EH (cell line): ENCODE results near the gene TPTE.
"Not testable (repeated sequence)": the region's sequence is repeated elsewhere in the genome, so short reads cannot be mapped to it uniquely, and the experiment has no call there.

Source experiments
- DNase-seq: peaks from one replicate; pipeline ENCODE4 v3.0.0-alpha.2; 2015; ENCODE audit warnings: low read depth

The TPTE gene

GRCh38 chr21:10617133-10617752 is 95.9 kb downstream of the TPTE start:
- not testable (repeated sequence) for DNase-seq

GRCh38 chr21:10627316-10627863 is 106.0 kb downstream of the TPTE start:
- DNase-seq, result no peak

- not testable (repeated sequence) for DNase-seq
Measured at GRCh38 chr21:10629239-10629638, 107.9 kb downstream of the TPTE start.

GRCh38 chr21:10630829-10631228 is 109.4 kb downstream of the TPTE start:
- DNase-seq, result not testable (repeated sequence)

GRCh38 chr21:10631316-10631715 is 109.9 kb downstream of the TPTE start:
- DNase-seq, result not testable (repeated sequence)

GRCh38 chr21:10638144-10638543 is 116.8 kb downstream of the TPTE start:
- DNase-seq, result not testable (repeated sequence)

- no peak for DNase-seq
Measured at GRCh38 chr21:10639123-10639522, 117.7 kb downstream of the TPTE start.

- not testable (repeated sequence) for DNase-seq
Measured at GRCh38 chr21:10639746-10640145, 118.4 kb downstream of the TPTE start.

- DNase-seq, result no peak
Measured at GRCh38 chr21:10640446-10640845, 119.1 kb downstream of the TPTE start.

GRCh38 chr21:10641107-10641506 is 119.7 kb downstream of the TPTE start:
- no peak for DNase-seq

- DNase-seq, result not testable (repeated sequence)
Measured at GRCh38 chr21:10645667-10646066, 124.3 kb downstream of the TPTE start.

- DNase-seq, result not testable (repeated sequence)
Measured at GRCh38 chr21:10649350-10650149, 128.2 kb downstream of the TPTE start.

- DNase-seq, result not testable (repeated sequence)
Measured at GRCh38 chr21:10650297-10650696, 128.9 kb downstream of the TPTE start.
